GM12874 (cell line): ENCODE results near the gene LITAFD.

ENCODE experiments used
- TF ChIP-seq, protein P1 (sequence below): IDR thresholded peaks from 2 replicates; pipeline ENCODE4 v1.5.1; 2011; ENCODE audit warnings: low read depth, mild to moderate bottlenecking, control low read depth, low read length, moderate library complexity; ENCODE audit not compliant: insufficient read depth

The LITAFD gene

DNA sequence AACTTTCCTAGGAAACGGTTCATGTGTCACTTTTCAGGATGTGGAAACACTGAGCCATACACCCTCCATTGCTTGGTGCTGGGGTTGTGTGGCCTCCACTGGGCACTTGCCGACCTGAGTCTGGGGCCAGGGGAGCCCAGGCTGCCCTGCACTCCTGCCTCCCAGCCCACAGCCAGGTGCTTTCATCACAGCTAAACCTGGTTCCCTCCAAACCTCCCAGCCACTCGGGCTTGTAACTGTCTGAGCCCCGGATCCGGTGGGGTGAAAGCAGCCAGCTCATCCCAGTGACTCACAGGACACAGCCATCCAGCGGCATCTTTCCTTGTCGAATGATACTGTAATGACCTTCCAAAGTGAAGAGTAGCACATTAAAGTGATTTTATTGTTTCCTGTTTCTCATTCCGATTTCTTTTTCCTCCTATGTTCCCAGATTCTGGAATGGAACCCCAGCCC is 33.2 kb upstream of the LITAFD start:
- TF ChIP-seq, protein P1, sequence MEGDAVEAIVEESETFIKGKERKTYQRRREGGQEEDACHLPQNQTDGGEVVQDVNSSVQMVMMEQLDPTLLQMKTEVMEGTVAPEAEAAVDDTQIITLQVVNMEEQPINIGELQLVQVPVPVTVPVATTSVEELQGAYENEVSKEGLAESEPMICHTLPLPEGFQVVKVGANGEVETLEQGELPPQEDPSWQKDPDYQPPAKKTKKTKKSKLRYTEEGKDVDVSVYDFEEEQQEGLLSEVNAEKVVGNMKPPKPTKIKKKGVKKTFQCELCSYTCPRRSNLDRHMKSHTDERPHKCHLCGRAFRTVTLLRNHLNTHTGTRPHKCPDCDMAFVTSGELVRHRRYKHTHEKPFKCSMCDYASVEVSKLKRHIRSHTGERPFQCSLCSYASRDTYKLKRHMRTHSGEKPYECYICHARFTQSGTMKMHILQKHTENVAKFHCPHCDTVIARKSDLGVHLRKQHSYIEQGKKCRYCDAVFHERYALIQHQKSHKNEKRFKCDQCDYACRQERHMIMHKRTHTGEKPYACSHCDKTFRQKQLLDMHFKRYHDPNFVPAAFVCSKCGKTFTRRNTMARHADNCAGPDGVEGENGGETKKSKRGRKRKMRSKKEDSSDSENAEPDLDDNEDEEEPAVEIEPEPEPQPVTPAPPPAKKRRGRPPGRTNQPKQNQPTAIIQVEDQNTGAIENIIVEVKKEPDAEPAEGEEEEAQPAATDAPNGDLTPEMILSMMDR = no peak

GRCh38 chr16:8849411-8850011 is 32.6 kb upstream of the LITAFD start:
- TF ChIP-seq, protein P1 = no peak

DNA sequence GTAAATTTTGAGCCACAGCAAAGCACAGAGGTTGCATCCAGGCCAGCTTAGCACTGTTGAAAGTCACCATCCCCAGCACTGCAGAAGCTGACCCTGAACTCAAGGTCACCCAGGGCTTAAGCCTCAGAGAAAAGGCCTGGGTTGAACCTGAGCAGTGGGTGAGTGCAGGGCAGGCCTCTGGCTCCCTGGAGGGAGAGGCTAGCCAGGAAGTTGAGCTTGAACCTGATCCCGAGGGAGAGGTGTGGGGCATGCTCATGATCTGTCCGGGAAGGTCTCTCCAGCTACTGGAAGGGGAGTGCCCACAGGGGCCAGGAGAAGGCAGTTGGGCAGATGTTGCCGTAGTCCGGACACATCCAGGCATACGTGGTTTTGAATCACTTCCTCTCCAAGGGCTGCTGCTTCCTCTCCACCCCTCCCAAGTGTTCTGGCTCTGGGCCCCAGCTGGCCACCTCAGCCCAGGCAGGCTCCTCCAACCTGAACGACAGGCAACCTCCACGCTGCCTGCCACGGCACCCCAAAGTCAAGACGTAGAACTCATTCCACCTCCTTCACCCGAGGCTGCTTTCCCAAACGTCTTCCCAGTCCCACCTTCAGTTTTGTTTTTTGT is 31.8 kb upstream of the LITAFD start:
- TF ChIP-seq, protein P1 = no peak

GRCh38 chr16:8851761-8852403 is 30.3 kb upstream of the LITAFD start:
- TF ChIP-seq, protein P1 = no peak

- TF ChIP-seq, protein P1 = no peak
Measured at GRCh38 chr16:8852534-8852933, 29.6 kb upstream of the LITAFD start.

DNA sequence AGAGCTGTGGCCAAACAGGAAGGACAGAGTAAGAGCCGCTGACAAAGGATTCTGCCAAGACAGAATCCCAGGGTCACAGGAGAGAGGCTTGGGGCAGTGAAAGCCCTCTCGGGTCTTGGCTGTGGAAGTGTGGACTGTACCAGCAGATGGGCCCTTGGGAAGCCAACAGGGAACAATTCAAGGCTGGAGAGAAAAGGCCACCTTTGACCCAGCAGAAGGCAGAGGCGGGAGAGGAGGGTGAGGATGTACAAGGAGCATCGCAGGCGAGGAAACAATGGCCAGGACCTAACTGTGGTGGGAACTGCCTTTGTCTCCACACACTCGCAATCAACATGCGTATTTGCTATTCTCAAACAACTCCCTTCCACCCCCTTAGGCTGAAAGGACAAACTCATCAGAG is 29.0 kb upstream of the LITAFD start:
- TF ChIP-seq, protein P1 = no peak

GRCh38 chr16:8853611-8854010 is 28.5 kb upstream of the LITAFD start:
- TF ChIP-seq, protein P1 = no peak
